ENCODE measurements around the gene ZNF804A. TPM values are rescaled to one million over a fixed set of nuclear protein-coding genes. Genes with fewer than 3 reads are reported as not detected.
"Not testable (repeated sequence)": the region's sequence is repeated elsewhere in the genome, so short reads cannot be mapped to it uniquely, and the experiment has no call there.

Gene ZNF804A
- total RNA-seq, 6 donors from 2014 or later, result 0.46 to 0.89 (median 0.77) TPM; not detected in 1

GRCh38 chr2:184879671-184880070 lies 281.3 kb downstream of the ZNF804A start:
- ATAC-seq (ENCODE audit: low FRiP score in 2 of 2) (no peak), DNase-seq (no peak)
- Histone ChIP-seq H3K9me3 (no peaks in the 10 kb centered on the region), H3K4me1 (no peaks in the 10 kb centered on the region), H3K4me3 (no peak overlapping the region), H3K36me3 (no peaks in the 10 kb centered on the region), H3K27ac (no peak overlapping the region), H3K27me3 (no peaks in the 10 kb centered on the region)
- WGBS, 2 donors, result 74 to 76% methylated on average over 1 of the region's 1 CpG
- TF ChIP-seq POLR2A (IDR thresholded peaks at IDR 0.05), result no peak
- TF ChIP-seq CTCF (IDR thresholded peaks at IDR 0.05), result no peak
- no peak for TF ChIP-seq EP300 (IDR thresholded peaks at IDR 0.05)
- TF ChIP-seq POLR2AphosphoS5 (IDR thresholded peaks at IDR 0.05), result no peak

- not testable (repeated sequence) for H3K36me3 ChIP-seq; ATAC-seq (ENCODE audit: low FRiP score in 2 of 2); H3K27me3 ChIP-seq; H3K4me1 ChIP-seq; H3K4me3 ChIP-seq; H3K27ac ChIP-seq
- peak in 1 of 2 donors; percentile 9 for DNase-seq
- 67 to 89% methylated on average over 2 of the region's 2 CpGs for WGBS, 2 donors
- H3K9me3 ChIP-seq, result peaks cover 0 to 13% (median 0%) of the 10 kb centered on the region in 4 donors
Measured at GRCh38 chr2:184886585-184886984, 288.3 kb downstream of the ZNF804A start.

GRCh38 chr2:184890311-184890710 lies 292.0 kb downstream of the ZNF804A start:
- Histone ChIP-seq H3K27me3 (no peaks in the 10 kb centered on the region), H3K4me1 (no peaks in the 10 kb centered on the region), H3K36me3 (no peaks in the 10 kb centered on the region), H3K27ac (no peak overlapping the region), H3K9me3 (peaks cover 0 to 13% (median 0%) of the 10 kb centered on the region in 4 donors), H3K4me3 (no peak overlapping the region)
- no peak for TF ChIP-seq POLR2AphosphoS5 (IDR thresholded peaks at IDR 0.05)
- no peak for ATAC-seq (ENCODE audit: low FRiP score in 2 of 2)
- no peak for DNase-seq

GRCh38 chr2:184904991-184905390 lies 306.7 kb downstream of the ZNF804A start:
- WGBS, 2 donors, result 82 to 83% methylated on average over 1 of the region's 1 CpG
- DNase-seq (no peak), ATAC-seq (ENCODE audit: low FRiP score in 2 of 2) (no peak)
- Histone ChIP-seq H3K9me3 (no peaks in the 10 kb centered on the region), H3K27me3 (no peaks in the 10 kb centered on the region), H3K27ac (no peak overlapping the region), H3K4me1 (no peaks in the 10 kb centered on the region), H3K36me3 (no peaks in the 10 kb centered on the region), H3K4me3 (no peak overlapping the region)
- TF ChIP-seq CTCF (IDR thresholded peaks at IDR 0.05) (no peak), POLR2A (IDR thresholded peaks at IDR 0.05) (no peak), POLR2AphosphoS5 (IDR thresholded peaks at IDR 0.05) (no peak), EP300 (IDR thresholded peaks at IDR 0.05) (no peak)

GRCh38 chr2:184906160-184906559 lies 307.8 kb downstream of the ZNF804A start:
- 83 to 88% methylated on average over 4 of the region's 4 CpGs for WGBS, 2 donors
- no peak for ATAC-seq (ENCODE audit: low FRiP score in 2 of 2)
- no peaks in the 10 kb centered on the region for H3K36me3 ChIP-seq

More at GRCh38 chr2:184906160-184906559, 307.8 kb downstream of the ZNF804A start:
- Histone ChIP-seq H3K9me3 (no peaks in the 10 kb centered on the region), H3K4me3 (no peak overlapping the region), H3K27ac (no peak overlapping the region), H3K4me1 (no peaks in the 10 kb centered on the region), H3K27me3 (no peaks in the 10 kb centered on the region)
- TF ChIP-seq CTCF (IDR thresholded peaks at IDR 0.05), result no peak
- no peak for TF ChIP-seq EP300 (IDR thresholded peaks at IDR 0.05)
- TF ChIP-seq POLR2A (IDR thresholded peaks at IDR 0.05), result no peak
- TF ChIP-seq POLR2AphosphoS5 (IDR thresholded peaks at IDR 0.05), result no peak
- DNase-seq, result no peak
